ENCODE measurements around the gene KCNMA1.

GRCh38 chr10:77494756-77495541 lies 142.7 kb downstream of the KCNMA1 start:
- TF ChIP-seq CTCF (IDR thresholded peaks at IDR 0.05) (no peak), POLR2A (IDR thresholded peaks at IDR 0.05) (no peak), POLR2AphosphoS5 (IDR thresholded peaks at IDR 0.05; ENCODE audit: insufficient read depth in 1 of 2, low read depth in 1 of 2) (no peak)

Data from vagina (tissue), 2 donors.